NOMO-1 treated with DMSO at 0.1 percent for 48 hours (cell line): ENCODE results near the gene KRTAP10-11.
"Not testable (repeated sequence)": the region's sequence is repeated elsewhere in the genome, so short reads cannot be mapped to it uniquely, and the experiment has no call there.

ENCODE experiments used
- DNase-seq: peaks from one replicate; lab custom pipeline; 2025; ENCODE audit not compliant: unreplicated experiment; lab: John Stamatoyannopoulos, UW

The KRTAP10-11 gene

GRCh38 chr21:44661567-44661966 is 15.4 kb downstream of the KRTAP10-11 start:
- not testable (repeated sequence) for DNase-seq

GRCh38 chr21:44664691-44665090 is 18.5 kb downstream of the KRTAP10-11 start:
- no peak for DNase-seq

- DNase-seq = no peak
These were observed 20.4 kb downstream of the KRTAP10-11 start, which contains the start of gene KRTAP12-2 for GRCh38 chr21:44666401-44667320. Gene KRTAP12-2, minus strand, starts transcription at chr21:44666927. Its CDS starts 41 bp downstream, at chr21:44666886.

- no peak for DNase-seq
These were observed 21.4 kb downstream of the KRTAP10-11 start for GRCh38 chr21:44667612-44668011.

- DNase-seq = no peak
These were observed 24.6 kb downstream of the KRTAP10-11 start for GRCh38 chr21:44670642-44671432.

GRCh38 chr21:44671911-44672310 is 25.7 kb downstream of the KRTAP10-11 start:
- no peak for DNase-seq

- no peak for DNase-seq
These were observed 31.7 kb downstream of the KRTAP10-11 start for GRCh38 chr21:44677881-44678280.

- DNase-seq = no peak
These were observed 34.9 kb downstream of the KRTAP10-11 start for GRCh38 chr21:44681152-44681551.

- DNase-seq = no peak
These were observed 35.8 kb downstream of the KRTAP10-11 start, which contains the start of gene KRTAP12-1 for GRCh38 chr21:44681861-44682579. Gene KRTAP12-1, minus strand, starts transcription at chr21:44682163. Its CDS starts 40 bp downstream, at chr21:44682123.

GRCh38 chr21:44682580-44683151 is 36.5 kb downstream of the KRTAP10-11 start:
- DNase-seq = no peak

GRCh38 chr21:44684077-44684476 is 37.9 kb downstream of the KRTAP10-11 start:
- DNase-seq = no peak

- DNase-seq = no peak
These were observed 38.3 kb downstream of the KRTAP10-11 start for GRCh38 chr21:44684483-44684882.

- not testable (repeated sequence) for DNase-seq
These were observed 38.8 kb downstream of the KRTAP10-11 start for GRCh38 chr21:44685050-44685449.

GRCh38 chr21:44686000-44686781 is 40.0 kb downstream of the KRTAP10-11 start:
- no peak for DNase-seq

- DNase-seq = no peak
These were observed 40.8 kb downstream of the KRTAP10-11 start for GRCh38 chr21:44686843-44687561.

GRCh38 chr21:44687671-44688070 is 41.5 kb downstream of the KRTAP10-11 start:
- no peak for DNase-seq

- not testable (repeated sequence) for DNase-seq
These were observed 43.5 kb downstream of the KRTAP10-11 start for GRCh38 chr21:44689740-44690139.

- DNase-seq = no peak
These were observed 45.5 kb downstream of the KRTAP10-11 start for GRCh38 chr21:44691686-44692085.
